Hepatocyte (in vitro differentiated cells): ENCODE results near the gene MORN5. TPM values are rescaled to one million over a fixed set of nuclear protein-coding genes. Genes with fewer than 3 reads are reported as not detected.

Source experiments
- DNase-seq: peaks from one replicate; pipeline ENCODE4 v3.0.0-alpha.2; 2016; ENCODE audit warnings: low spot score
- H2AFZ ChIP-seq: fragments of 200-600 bp; sonication (generic); 2 replicates; pipeline ENCODE4 v1.6.0; 2016; ENCODE audit warnings: antibody characterized with exemption, mild to moderate bottlenecking
- H3K27ac ChIP-seq: fragments of 200-600 bp; sonication (generic); 2 replicates; pipeline ENCODE4 v1.5.1; 2016; ENCODE audit warnings: mild to moderate bottlenecking
- H3K27me3 ChIP-seq: fragments of 200-600 bp; sonication (generic); 2 replicates; pipeline ENCODE4 v1.6.1; 2016
- H3K36me3 ChIP-seq: fragments of 200-600 bp; sonication (generic); replicated peaks from 2 replicates; pipeline ENCODE4 v1.5.1; 2016; ENCODE audit warnings: low read depth; ENCODE audit not compliant: insufficient read depth
- H3K4me1 ChIP-seq: fragments of 200-600 bp; sonication (generic); 2 replicates; pipeline ENCODE4 v1.5.1; 2016; ENCODE audit warnings: mild to moderate bottlenecking, moderate library complexity; ENCODE audit not compliant: insufficient read depth
- H3K4me2 ChIP-seq: fragments of 200-600 bp; sonication (generic); 2 replicates; pipeline ENCODE4 v1.6.0; 2016
- H3K4me3 ChIP-seq: fragments of 200-600 bp; sonication (generic); 2 replicates; pipeline ENCODE4 v1.5.1; 2016; ENCODE audit warnings: mild to moderate bottlenecking
- H3K79me2 ChIP-seq: fragments of 200-600 bp; sonication (generic); 2 replicates; pipeline ENCODE4 v1.6.0; 2017; ENCODE audit warnings: mild to moderate bottlenecking
- H3K9me2 ChIP-seq: fragments of 200-600 bp; sonication (generic); replicated peaks from 2 replicates; pipeline ENCODE4 v1.6.0; 2017; ENCODE audit warnings: mild to moderate bottlenecking; ENCODE audit not compliant: insufficient read depth
- H3K9me3 ChIP-seq: fragments of 200-600 bp; sonication (generic); 2 replicates; pipeline ENCODE4 v1.5.1; 2016; ENCODE audit warnings: low read depth, mild to moderate bottlenecking
- H4K20me1 ChIP-seq: fragments of 200-600 bp; sonication (generic); 2 replicates; pipeline ENCODE4 v1.6.0; 2016; ENCODE audit warnings: mild to moderate bottlenecking; ENCODE audit not compliant: insufficient read depth, poor library complexity, severe bottlenecking
- EZH2 ChIP-seq: fragments of 200-600 bp; sonication (generic); IDR thresholded peaks from 2 replicates; pipeline ENCODE4 v1.6.1; 2016; ENCODE audit warnings: antibody characterized with exemption, mild to moderate bottlenecking, borderline replicate concordance
- EZH2phosphoT487 ChIP-seq: fragments of 200-600 bp; sonication (generic); IDR thresholded peaks from one replicate; pipeline ENCODE4 v1.6.1; 2018; ENCODE audit warnings: antibody characterized with exemption, mild to moderate bottlenecking, low read depth, moderate library complexity; ENCODE audit not compliant: unreplicated experiment, severe bottlenecking
- WGBS: methylation state at CpG from one replicate; pipeline ENCODE4 v1.1.6; 2016; ENCODE audit warnings: low lambda C conversion rate; ENCODE audit errors: missing lambda C conversion rate; 5-methylcytosine and 5-hydroxymethylcytosine counted together
- polyA plus RNA-seq: library from polyadenylated mRNA; unstranded; fragments of >200 nt; fragmentation: Nextera tagmentation; extraction: Ambion mirVana; gene quantifications from 2 replicates; pipeline ENCODE4 v1.2.1, GENCODE V29; 2016
- total RNA-seq: library from RNA; depleted of rRNA; stranded (reverse); fragments of >200 nt; gene quantifications from 2 replicates; pipeline ENCODE4 v1.2.3, GENCODE V29; 2014
- TF ChIP-seq, protein P1 (sequence below): fragments of 200-600 bp; sonication (generic); IDR thresholded peaks from 2 replicates; pipeline ENCODE4 v1.5.1; 2016; ENCODE audit warnings: antibody characterized with exemption, mild to moderate bottlenecking; ENCODE audit not compliant: poor library complexity

MORN5 gene
- total and polyA plus RNA-seq, 2 experiments from 2014 or later = 0.95 TPM; not detected in 1

DNA sequence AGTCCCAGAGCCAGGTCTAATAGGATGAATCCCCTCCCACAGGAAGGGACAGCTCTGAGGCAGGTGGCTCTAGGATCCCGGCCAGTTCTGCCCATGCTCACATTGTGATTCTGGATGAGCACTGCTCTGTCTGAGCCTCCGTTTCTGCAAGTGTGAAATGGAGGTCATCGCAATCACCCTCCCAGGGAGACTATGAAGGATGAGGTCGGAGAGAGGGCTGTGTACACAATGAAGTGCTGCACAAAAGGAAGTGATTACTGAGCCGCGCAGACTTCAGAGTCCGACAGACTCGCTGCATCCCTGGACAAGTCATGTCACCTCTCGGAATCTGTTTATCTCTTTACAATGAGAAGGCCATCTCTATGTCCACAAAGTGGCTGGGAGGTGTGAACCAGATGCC, 47.4 kb downstream of the MORN5 start:
- TF ChIP-seq EZH2 = no peak
- TF ChIP-seq, protein P1, sequence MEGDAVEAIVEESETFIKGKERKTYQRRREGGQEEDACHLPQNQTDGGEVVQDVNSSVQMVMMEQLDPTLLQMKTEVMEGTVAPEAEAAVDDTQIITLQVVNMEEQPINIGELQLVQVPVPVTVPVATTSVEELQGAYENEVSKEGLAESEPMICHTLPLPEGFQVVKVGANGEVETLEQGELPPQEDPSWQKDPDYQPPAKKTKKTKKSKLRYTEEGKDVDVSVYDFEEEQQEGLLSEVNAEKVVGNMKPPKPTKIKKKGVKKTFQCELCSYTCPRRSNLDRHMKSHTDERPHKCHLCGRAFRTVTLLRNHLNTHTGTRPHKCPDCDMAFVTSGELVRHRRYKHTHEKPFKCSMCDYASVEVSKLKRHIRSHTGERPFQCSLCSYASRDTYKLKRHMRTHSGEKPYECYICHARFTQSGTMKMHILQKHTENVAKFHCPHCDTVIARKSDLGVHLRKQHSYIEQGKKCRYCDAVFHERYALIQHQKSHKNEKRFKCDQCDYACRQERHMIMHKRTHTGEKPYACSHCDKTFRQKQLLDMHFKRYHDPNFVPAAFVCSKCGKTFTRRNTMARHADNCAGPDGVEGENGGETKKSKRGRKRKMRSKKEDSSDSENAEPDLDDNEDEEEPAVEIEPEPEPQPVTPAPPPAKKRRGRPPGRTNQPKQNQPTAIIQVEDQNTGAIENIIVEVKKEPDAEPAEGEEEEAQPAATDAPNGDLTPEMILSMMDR = no peak
- no peak for TF ChIP-seq EZH2phosphoT487
- Histone ChIP-seq H4K20me1 (no peaks in the 10 kb centered on the region), H3K4me2 (no peak overlapping the region), H3K9me2 (no peaks in the 10 kb centered on the region), H3K27me3 (peaks cover 34% of the 10 kb centered on the region), H2AFZ (no peak overlapping the region), H3K4me1 (no peaks in the 10 kb centered on the region), H3K4me3 (no peak overlapping the region), H3K79me2 (no peaks in the 10 kb centered on the region), H3K36me3 (no peaks in the 10 kb centered on the region), H3K9me3 (no peaks in the 10 kb centered on the region), H3K27ac (no peak overlapping the region)
- 59% methylated on average over 9 of the region's 9 CpGs for WGBS
- DNase-seq = no peak

DNA sequence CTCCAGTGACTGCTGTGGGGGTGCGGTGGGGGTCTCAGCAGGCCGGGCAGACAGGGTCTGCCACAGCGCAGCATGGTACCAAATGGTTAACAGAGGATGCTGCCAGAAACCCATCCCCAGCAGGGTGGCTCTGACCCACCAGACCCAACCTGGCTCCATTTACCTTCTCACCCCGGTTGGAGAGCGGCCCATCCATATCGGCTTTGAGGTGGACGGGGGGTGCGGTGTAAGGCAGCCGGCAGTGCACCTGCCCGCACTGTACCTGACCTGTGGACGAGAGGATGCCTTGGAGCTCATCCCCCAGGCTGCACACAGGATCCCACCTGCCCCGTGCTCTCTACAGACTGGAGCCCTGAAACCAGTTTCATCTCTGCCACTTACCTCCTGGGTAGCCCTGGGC, 49.7 kb downstream of the MORN5 start:
- Histone ChIP-seq H3K27me3 (peaks cover 57% of the 10 kb centered on the region), H2AFZ (no peak overlapping the region)

DNA sequence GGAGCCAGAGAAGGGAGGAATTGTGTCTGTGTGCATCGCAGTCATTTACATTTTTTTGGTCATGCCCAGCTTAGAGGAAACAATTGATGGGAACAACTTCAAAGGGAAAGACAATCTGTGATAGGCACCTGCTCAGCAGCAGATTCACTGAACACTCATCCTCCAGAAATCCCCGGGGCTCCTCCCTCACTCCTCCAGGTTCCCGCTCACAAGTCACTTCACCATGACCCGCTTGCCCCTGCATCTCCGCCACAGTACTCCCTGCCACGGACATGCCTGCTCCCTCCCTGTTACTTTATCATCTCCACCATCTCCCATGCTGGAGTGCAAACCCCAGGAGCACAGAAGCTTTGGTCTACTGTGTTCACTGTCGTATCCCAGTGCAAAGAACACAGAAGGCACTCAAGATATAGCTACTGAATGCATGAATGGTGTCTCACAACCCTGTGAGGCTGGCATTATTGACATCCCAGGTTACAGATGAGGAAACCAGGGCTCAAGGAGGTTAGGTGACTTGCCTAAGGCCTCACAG, 52.8 kb downstream of the MORN5 start:
- TF ChIP-seq EZH2 (no peak), EZH2phosphoT487 (no peak)
- TF ChIP-seq, protein P1 = no peak
- Histone ChIP-seq H3K4me2 (no peak overlapping the region), H3K4me1 (peaks cover 8% of the 10 kb centered on the region), H3K27me3 (peaks cover 81% of the 10 kb centered on the region), H3K36me3 (no peaks in the 10 kb centered on the region), H3K9me2 (no peaks in the 10 kb centered on the region), H3K4me3 (no peak overlapping the region), H4K20me1 (no peaks in the 10 kb centered on the region), H3K9me3 (no peaks in the 10 kb centered on the region), H3K27ac (no peak overlapping the region), H2AFZ (no peak overlapping the region), H3K79me2 (no peaks in the 10 kb centered on the region)
- DNase-seq = no peak
- 71% methylated on average over 7 of the region's 7 CpGs for WGBS

More for the DNA sequence above, 49.7 kb downstream of the MORN5 start:
- no peaks in the 10 kb centered on the region for H3K9me3 ChIP-seq
- no peaks in the 10 kb centered on the region for H3K9me2 ChIP-seq
- H3K4me1 ChIP-seq = peaks cover 8% of the 10 kb centered on the region
- H3K4me3 ChIP-seq = no peak overlapping the region
- no peaks in the 10 kb centered on the region for H3K79me2 ChIP-seq
- no peaks in the 10 kb centered on the region for H3K36me3 ChIP-seq
- TF ChIP-seq, protein P1 = no peak
- TF ChIP-seq EZH2 (no peak), EZH2phosphoT487 (no peak)
- no peak overlapping the region for H3K27ac ChIP-seq
- 92% methylated on average over 12 of the region's 12 CpGs for WGBS
- no peak for DNase-seq
- H3K4me2 ChIP-seq = no peak overlapping the region
- H4K20me1 ChIP-seq = no peaks in the 10 kb centered on the region
